SK-N-SH (cell line): ENCODE measurements around the gene AFAP1L2. TPM values are rescaled to one million over a fixed set of nuclear protein-coding genes. Genes with fewer than 3 reads are reported as not detected.
"Not testable (repeated sequence)": the region's sequence is repeated elsewhere in the genome, so short reads cannot be mapped to it uniquely, and the experiment has no call there.

Experiments used
- CTCF ChIA-PET: fragments of 300-600, 350-600 bp; formaldehyde crosslinking; extraction: SDS; loops from one replicate; lab custom pipeline; 2021; lab: Yijun Ruan, JAX
- POLR2A ChIA-PET: fragments of 350-600 bp; sonication (Branson Sonifier 250); formaldehyde crosslinking; extraction: SDS; loops from one replicate; lab custom pipeline; 2020; ENCODE audit warnings: antibody characterized with exemption, inconsistent platforms; lab: Yijun Ruan, JAX
- DNase-seq: peaks from one replicate; pipeline ENCODE4 v3.0.0; 2012
- H2AFZ ChIP-seq: fragments of 200-600 bp; sonication (generic); 2 replicates; pipeline ENCODE4 v1.8.1; 2016; ENCODE audit warnings: antibody characterized with exemption, mild to moderate bottlenecking, low read depth
- H3F3A ChIP-seq: fragments of 200-600 bp; sonication (generic); replicated peaks from 2 replicates; pipeline ENCODE3; 2016; ENCODE audit warnings: antibody characterized with exemption, mild to moderate bottlenecking; ENCODE audit not compliant: insufficient read depth
- H3K27ac ChIP-seq, 2 experiments: fragments of 200-500 bp in 1 of 2; fragments of 200-600 bp in 1 of 2; sonication (Bioruptor generic) in 1 of 2; sonication (generic), shearing (Covaris generic) in 1 of 2; 2 replicates each; pipeline versions ENCODE4 v1.5.1 to v1.6.1; 2014 to 2016; ENCODE audit warnings: low read depth in 2 of 2, inconsistent platforms in 1 of 2, low read length in 1 of 2, mild to moderate bottlenecking in 1 of 2, mixed read lengths in 1 of 2
- H3K27me3 ChIP-seq: fragments of 200-600 bp; sonication (generic), shearing (Covaris generic); 2 replicates; pipeline ENCODE4 v1.6.1; 2016; ENCODE audit warnings: mixed run types; ENCODE audit not compliant: insufficient read depth
- H3K36me3 ChIP-seq, 2 experiments: fragments of 200-500 bp in 1 of 2; fragments of 200-600 bp in 1 of 2; sonication (Bioruptor generic) in 1 of 2; sonication (generic) in 1 of 2; replicated peaks in 1 of 2; 2 replicates each; pipeline versions ENCODE3 to v1.5.1; 2014 to 2016; ENCODE audit warnings: low read length in 1 of 2, mild to moderate bottlenecking in 1 of 2; ENCODE audit not compliant: insufficient read depth in 2 of 2, control insufficient read depth in 1 of 2
- H3K4me1 ChIP-seq, 2 experiments: fragments of 200-500 bp in 1 of 2; fragments of 200-600 bp in 1 of 2; sonication (Bioruptor generic) in 1 of 2; sonication (generic), shearing (Covaris generic) in 1 of 2; 2 replicates each; pipeline versions ENCODE4 v1.5.1 to v1.6.1; 2014 to 2016; ENCODE audit warnings: low read depth in 1 of 2, low read length in 1 of 2, mixed run types in 1 of 2; ENCODE audit not compliant: insufficient read depth in 2 of 2, control insufficient read depth in 1 of 2
- H3K4me2 ChIP-seq: fragments of 200-600 bp; sonication (generic), shearing (Covaris generic); 2 replicates; pipeline ENCODE4 v1.6.1; 2017; ENCODE audit warnings: mixed run types
- H3K4me3 ChIP-seq, 2 experiments: fragments of 200-500 bp in 1 of 2; fragments of 200-600 bp in 1 of 2; sonication (Bioruptor generic) in 1 of 2; sonication (generic), shearing (Covaris generic) in 1 of 2; 2 replicates each; pipeline versions ENCODE4 v1.5.1 to v1.8.1; 2014 to 2016; ENCODE audit warnings: low read depth in 2 of 2, inconsistent platforms in 1 of 2, low read length in 1 of 2, mild to moderate bottlenecking in 1 of 2, mixed read lengths in 1 of 2, moderate library complexity in 1 of 2
- H3K79me2 ChIP-seq: fragments of 200-600 bp; sonication (generic); 2 replicates; pipeline ENCODE4 v1.8.1; 2017; ENCODE audit warnings: mild to moderate bottlenecking; ENCODE audit not compliant: insufficient read depth
- H3K9ac ChIP-seq: fragments of 200-600 bp; sonication (generic); 2 replicates; pipeline ENCODE4 v1.6.1; 2017; ENCODE audit warnings: mixed run types
- H3K9me2 ChIP-seq: fragments of 200-600 bp; sonication (generic); 2 replicates; pipeline ENCODE4 v1.6.1; 2017; ENCODE audit warnings: mixed run types
- H3K9me3 ChIP-seq: fragments of 200-600 bp; sonication (generic); 2 replicates; pipeline ENCODE4 v1.6.1; 2017; ENCODE audit warnings: mixed run types, mild to moderate bottlenecking, moderate library complexity
- H4K20me1 ChIP-seq: fragments of 200-600 bp; sonication (generic); 2 replicates; pipeline ENCODE4 v1.6.1; 2017; ENCODE audit warnings: mild to moderate bottlenecking, mixed run types; ENCODE audit not compliant: insufficient read depth
- CHD2 ChIP-seq: fragments of 150-350 bp; IDR thresholded peaks from 2 replicates; pipeline ENCODE4 v1.6.1; 2018; ENCODE audit warnings: low read length; ENCODE audit not compliant: partially characterized antibody
- CTCF ChIP-seq: fragments of 200-600 bp; sonication (generic); IDR thresholded peaks from 2 replicates; pipeline ENCODE4 v1.6.1; 2017; ENCODE audit warnings: antibody characterized with exemption, mild to moderate bottlenecking, moderate library complexity
- ELF1 ChIP-seq: IDR thresholded peaks from 2 replicates; pipeline ENCODE4 v1.4.0; 2012
- EP300 ChIP-seq, 2 experiments: IDR thresholded peaks; 2 replicates each; pipeline versions ENCODE4 v1.4.0 to v1.6.1; 2012; ENCODE audit warnings: borderline replicate concordance in 1 of 2, low read depth in 1 of 2, low read length in 1 of 2
- FOXJ3 ChIP-seq: sonication (generic); formaldehyde crosslinking; IDR thresholded peaks from 2 replicates; pipeline ENCODE4 v1.5.1; 2020; ENCODE audit warnings: mild to moderate bottlenecking, missing genetic modification reagents
- FOXM1 ChIP-seq: IDR thresholded peaks from 2 replicates; pipeline ENCODE4 v1.4.0; 2012; ENCODE audit warnings: low read depth, mild to moderate bottlenecking
- GABPA ChIP-seq: IDR thresholded peaks from 2 replicates; pipeline ENCODE4 v1.4.0; 2012; ENCODE audit warnings: low read depth, mild to moderate bottlenecking
- JUND ChIP-seq: IDR thresholded peaks from 2 replicates; pipeline ENCODE4 v1.4.0; 2012
- MAX ChIP-seq: IDR thresholded peaks from 2 replicates; pipeline ENCODE4 v1.4.0; 2012; ENCODE audit warnings: low read depth
- MXI1 ChIP-seq: IDR thresholded peaks from 2 replicates; pipeline ENCODE4 v1.6.1; 2012; ENCODE audit warnings: mild to moderate bottlenecking, low read depth, low read length, improper control_type of control experiment
- NFIC ChIP-seq: IDR thresholded peaks from 2 replicates; pipeline ENCODE4 v1.4.0; 2012; ENCODE audit warnings: borderline replicate concordance
- NRF1 ChIP-seq: IDR thresholded peaks from 2 replicates; pipeline ENCODE4 v1.6.1; 2012; ENCODE audit warnings: low read depth, mild to moderate bottlenecking, low read length
- PBX3 ChIP-seq: IDR thresholded peaks from 2 replicates; pipeline ENCODE4; 2012
- RAD21 ChIP-seq: IDR thresholded peaks from 2 replicates; pipeline ENCODE4 v1.6.1; 2012; ENCODE audit warnings: mild to moderate bottlenecking, low read length
- TAF1 ChIP-seq: IDR thresholded peaks from 2 replicates; pipeline ENCODE4 v1.6.1; 2012; ENCODE audit warnings: low read depth, mild to moderate bottlenecking, low read length, moderate library complexity, borderline replicate concordance
- TEAD4 ChIP-seq: IDR thresholded peaks from 2 replicates; pipeline ENCODE4 v1.4.0; 2012; ENCODE audit warnings: mild to moderate bottlenecking, borderline replicate concordance; ENCODE audit not compliant: insufficient read depth
- USF1 ChIP-seq: IDR thresholded peaks from 2 replicates; pipeline ENCODE4 v1.4.0; 2012; ENCODE audit warnings: low read depth, borderline replicate concordance
- USF2 ChIP-seq: fragments of 150-350 bp; IDR thresholded peaks from 2 replicates; pipeline ENCODE4 v1.6.1; 2017; ENCODE audit warnings: antibody characterized with exemption, low read length, low read depth, borderline replicate concordance
- WGBS: methylation state at CpG from one replicate; pipeline ENCODE4 v1.1.6; 2017; ENCODE audit warnings: low lambda C conversion rate; 5-methylcytosine and 5-hydroxymethylcytosine counted together
- polyA plus RNA-seq, 3 experiments: library from polyadenylated mRNA; depleted of rRNA; stranded (reverse); fragments of >200 nt; gene quantifications; 2 replicates each; pipeline ENCODE4 v1.2.3, GENCODE V29; 2012

Gene AFAP1L2
- polyA plus RNA-seq, 1 of the 3 experiments (the other 2 are of a cell fraction), result 0.54 TPM

GRCh38 chr10:114349522-114350215 is 54.6 kb downstream of the AFAP1L2 start:
- Histone ChIP-seq H3K27ac (no peak overlapping the region), H3K9ac (no peak overlapping the region), H4K20me1 (no peaks in the 10 kb centered on the region), H3F3A (no peaks in the 10 kb centered on the region), H3K9me2 (no peaks in the 10 kb centered on the region), H3K79me2 (no peaks in the 10 kb centered on the region), H2AFZ (no peak overlapping the region), H3K4me3 (no peak overlapping the region), H3K4me1 (peaks cover 0 to 5% of the 10 kb centered on the region in 2 experiments; a peak in 1 of 4 replicates), H3K9me3 (no peaks in the 10 kb centered on the region), H3K36me3 (no peaks in the 10 kb centered on the region), H3K27me3 (no peaks in the 10 kb centered on the region; the same call in 1 of the 2 replicates), H3K4me2 (no peak overlapping the region)
- 49% methylated on average over 6 of the region's 6 CpGs for WGBS
- no peak for DNase-seq
- POLR2A ChIA-PET, result no interaction called here
- CTCF ChIA-PET, result no interaction called here
- TF ChIP-seq CTCF (no peak), MAX (no peak), USF2 (no peak), TAF1 (no peak)

GRCh38 chr10:114349071-114349470 is 55.2 kb downstream of the AFAP1L2 start:
- not testable (repeated sequence) for H3K27ac ChIP-seq

GRCh38 chr10:114347791-114348190 is 56.5 kb downstream of the AFAP1L2 start:
- no peaks in the 10 kb centered on the region for H3K9me3 ChIP-seq
- no peak overlapping the region for H3K9ac ChIP-seq
- H3K4me3 ChIP-seq, result no peak overlapping the region
- ChIA-PET CTCF (interaction anchor here (0.6 kb wide), 1 partner anchor 94 kb away, joined by 3 read pairs; no protein-coding TSS in a partner anchor), POLR2A (no interaction called here)
- no peaks in the 10 kb centered on the region for H3K79me2 ChIP-seq
- no peak overlapping the region for H2AFZ ChIP-seq
- H3K4me1 ChIP-seq, result peaks cover 0 to 5% of the 10 kb centered on the region in 2 experiments; a peak in 1 of 4 replicates
- no peaks in the 10 kb centered on the region for H3K36me3 ChIP-seq
- H3K27me3 ChIP-seq, result no peaks in the 10 kb centered on the region; the same call in 1 of the 2 replicates
- H3K9me2 ChIP-seq, result no peaks in the 10 kb centered on the region
- no peaks in the 10 kb centered on the region for H4K20me1 ChIP-seq
- no peak for DNase-seq
- no peaks in the 10 kb centered on the region for H3F3A ChIP-seq
- 84% methylated on average over 2 of the region's 2 CpGs for WGBS
- no peak overlapping the region for H3K27ac ChIP-seq
- H3K4me2 ChIP-seq, result no peak overlapping the region
- TF ChIP-seq NRF1, result no peak
- no peak for TF ChIP-seq EP300 (IDR thresholded peaks at IDR 0.05; ENCODE audit: borderline replicate concordance in 1 of 2, low read depth in 1 of 2, low read length in 1 of 2)
- no peak for TF ChIP-seq NFIC
- TF ChIP-seq PBX3, result no peak
- no peak for TF ChIP-seq GABPA
- no peak for TF ChIP-seq FOXM1
- no peak for TF ChIP-seq TEAD4
- no peak for TF ChIP-seq FOXJ3 (CRISPR knock-in tag)
- TF ChIP-seq ELF1, result no peak
- no peak for TF ChIP-seq MXI1
- TF ChIP-seq RAD21, result no peak
- TF ChIP-seq JUND, result no peak
- no peak for TF ChIP-seq USF1
- no peak for TF ChIP-seq CHD2

More at GRCh38 chr10:114349071-114349470, 55.2 kb downstream of the AFAP1L2 start:
- H3K9me3 ChIP-seq, H3K27me3 ChIP-seq, H3K9me2 ChIP-seq, CTCF ChIA-PET, H3F3A ChIP-seq, H3K36me3 ChIP-seq, H3K9ac ChIP-seq, POLR2A ChIA-PET, H2AFZ ChIP-seq, DNase-seq, H3K4me2 ChIP-seq, H4K20me1 ChIP-seq, H3K4me3 ChIP-seq, H3K4me1 ChIP-seq, H3K79me2 ChIP-seq: not testable (repeated sequence)
- WGBS, result 79% methylated on average over 7 of the region's 7 CpGs
